ENCODE results near the gene PPFIA1. TPM values are rescaled to one million over a fixed set of nuclear protein-coding genes. Genes with fewer than 3 reads are reported as not detected.

PPFIA1 gene
- polyA plus RNA-seq, 1 of the 3 experiments (the other 2 are of a cell fraction): 37.4 TPM

GRCh38 chr11:70270877-70271648 is 573 bp downstream of the PPFIA1 start:
- Histone ChIP-seq H4K20me1 (ENCODE audit: insufficient read depth) (peaks cover 10% of the 10 kb centered on the region; the same call in 1 of the 2 replicates), H3K4me1 (ENCODE audit: control insufficient read depth in 1 of 2, insufficient read depth in 2 of 2, low read depth in 1 of 2, low read length in 1 of 2) (peaks cover 3 to 13% of the 10 kb centered on the region in 2 experiments; a peak in 2 of 4 replicates), H2AFZ (ENCODE audit: low read depth) (no peak overlapping the region; the same call in 1 of the 2 replicates), H3K9me2 (no peaks in the 10 kb centered on the region), H3K9ac (peak overlapping the region; percentile 81), H3K27me3 (ENCODE audit: insufficient read depth) (peaks cover 10% of the 10 kb centered on the region; the same call in 1 of the 2 replicates), H3K36me3 (replicated peaks in 1 of 2; ENCODE audit: control insufficient read depth in 1 of 2, insufficient read depth in 2 of 2, low read length in 1 of 2) (peaks cover 16 to 37% of the 10 kb centered on the region in 2 experiments), H3K27ac (ENCODE audit: low read depth in 2 of 2, low read length in 1 of 2) (peak overlapping the region in 1 of 2 experiments; percentile 64; a peak in 2 of 4 replicates), H3F3A (replicated peaks; ENCODE audit: insufficient read depth) (no peaks in the 10 kb centered on the region), H3K79me2 (ENCODE audit: insufficient read depth) (peaks cover 48% of the 10 kb centered on the region), H3K9me3 (no peaks in the 10 kb centered on the region), H3K4me3 (ENCODE audit: low read depth in 2 of 2, low read length in 1 of 2) (peak overlapping the region; percentile 78 to 97), H3K4me2 (peak overlapping the region; percentile 89)
- peak; percentile 85 for DNase-seq
- no peak for TF ChIP-seq GABPA (IDR thresholded peaks at IDR 0.05; ENCODE audit: low read depth)
- TF ChIP-seq PBX3 (IDR thresholded peaks at IDR 0.05): no peak
- TF ChIP-seq MXI1 (IDR thresholded peaks at IDR 0.05; ENCODE audit: low read depth, low read length): no peak; the same call in 1 of the 2 replicates
- TF ChIP-seq CHD2 (IDR thresholded peaks at IDR 0.05; ENCODE audit: low read length, partially characterized antibody): no peak
- no peak for TF ChIP-seq RAD21 (IDR thresholded peaks at IDR 0.05; ENCODE audit: low read length)
- no peak for TF ChIP-seq REST (IDR thresholded peaks at IDR 0.05; ENCODE audit: low read depth, low read length)
- no peak for TF ChIP-seq FOXM1 (IDR thresholded peaks at IDR 0.05; ENCODE audit: low read depth)
- TF ChIP-seq TAF1 (IDR thresholded peaks at IDR 0.05; ENCODE audit: borderline replicate concordance, low read depth, low read length): no peak
- no peak for TF ChIP-seq USF1 (IDR thresholded peaks at IDR 0.05; ENCODE audit: borderline replicate concordance, low read depth)
- no peak for TF ChIP-seq YY1 (IDR thresholded peaks at IDR 0.05; ENCODE audit: low read depth)
- TF ChIP-seq FOSL2 (IDR thresholded peaks at IDR 0.05; ENCODE audit: borderline replicate concordance, low read depth): no peak
- TF ChIP-seq RFX5 (IDR thresholded peaks at IDR 0.05; ENCODE audit: low read length): no peak
- no peak for TF ChIP-seq MAX (IDR thresholded peaks at IDR 0.05; ENCODE audit: low read depth)
- no peak for TF ChIP-seq SIN3A (IDR thresholded peaks at IDR 0.05; ENCODE audit: borderline replicate concordance, low read depth, low read length)
- TF ChIP-seq NRF1 (IDR thresholded peaks at IDR 0.05; ENCODE audit: low read depth, low read length): no peak
- no peak for TF ChIP-seq POLR2AphosphoS5 (IDR thresholded peaks at IDR 0.05; ENCODE audit: low read depth, low read length)
- POLR2A ChIA-PET: interaction anchor here (0.8 kb wide), 1 partner anchor 12 kb away, joined by 3 read pairs; no protein-coding TSS in a partner anchor
- CTCF ChIA-PET: interaction anchor here (1.4 kb wide), 2 partner anchors 11 to 20 kb away, joined by 3 to 4 read pairs; no protein-coding TSS in a partner anchor
- WGBS (ENCODE audit: low lambda C conversion rate): 4% methylated on average over 13 of the region's 75 CpGs
